Lower leg skin (tissue), 4 donors: ENCODE results near the gene LRP1. TPM values are rescaled to one million over a fixed set of nuclear protein-coding genes. Genes with fewer than 3 reads are reported as not detected.

Experiments
- DNase-seq, 2 donors: peaks; one replicate each; pipeline ENCODE4 v3.0.0-alpha.2; 2019; ENCODE audit warnings: low spot score in 2 of 2
- H3K4me3 ChIP-seq: fragments of 200-600 bp; sonication (generic); 2 replicates; pipeline ENCODE4 v1.5.1; 2017; ENCODE audit warnings: mild to moderate bottlenecking, low read depth; ENCODE audit not compliant: poor library complexity, severe bottlenecking
- POLR2A ChIP-seq, 2 donors: fragments of 450-650 bp; IDR thresholded peaks; one replicate each; pipeline ENCODE4 v1.6.1; 2016 to 2017; ENCODE audit warnings: antibody characterized with exemption in 2 of 2, mild to moderate bottlenecking in 1 of 2, moderate library complexity in 1 of 2
- WGBS, 2 donors: methylation state at CpG; one replicate each; pipeline ENCODE4 v1.1.5; 2018; 5-methylcytosine and 5-hydroxymethylcytosine counted together
- intact Hi-C: fragments of 100-400 bp; cut with DNase I; formaldehyde crosslinking; loops from one replicate; pipeline ENCODE4 v1.15.0; 2023; ENCODE audit warnings: low total_unique reads
- total RNA-seq, 4 donors: library from RNA; depleted of rRNA; stranded (reverse); fragments of >200 nt; gene quantifications; one replicate each; pipeline ENCODE4 v1.1.0, GENCODE V29; 2016
- TF ChIP-seq, protein P1 (sequence below), 3 donors: fragments of 450-650 bp; IDR thresholded peaks; one replicate each; pipeline ENCODE4 v1.5.1; 2016; ENCODE audit warnings: antibody characterized with exemption in 3 of 3, mild to moderate bottlenecking in 3 of 3, moderate library complexity in 2 of 3

The LRP1 gene
- total RNA-seq, 4 donors from 2014 or later, result 93.4 to 156 (median 101) TPM

GRCh38 chr12:57219993-57220754, 91.9 kb downstream of the LRP1 start:
- H3K4me3 ChIP-seq, result no peak overlapping the region
- intact Hi-C loops, result no loop called here
- TF ChIP-seq, protein P1, sequence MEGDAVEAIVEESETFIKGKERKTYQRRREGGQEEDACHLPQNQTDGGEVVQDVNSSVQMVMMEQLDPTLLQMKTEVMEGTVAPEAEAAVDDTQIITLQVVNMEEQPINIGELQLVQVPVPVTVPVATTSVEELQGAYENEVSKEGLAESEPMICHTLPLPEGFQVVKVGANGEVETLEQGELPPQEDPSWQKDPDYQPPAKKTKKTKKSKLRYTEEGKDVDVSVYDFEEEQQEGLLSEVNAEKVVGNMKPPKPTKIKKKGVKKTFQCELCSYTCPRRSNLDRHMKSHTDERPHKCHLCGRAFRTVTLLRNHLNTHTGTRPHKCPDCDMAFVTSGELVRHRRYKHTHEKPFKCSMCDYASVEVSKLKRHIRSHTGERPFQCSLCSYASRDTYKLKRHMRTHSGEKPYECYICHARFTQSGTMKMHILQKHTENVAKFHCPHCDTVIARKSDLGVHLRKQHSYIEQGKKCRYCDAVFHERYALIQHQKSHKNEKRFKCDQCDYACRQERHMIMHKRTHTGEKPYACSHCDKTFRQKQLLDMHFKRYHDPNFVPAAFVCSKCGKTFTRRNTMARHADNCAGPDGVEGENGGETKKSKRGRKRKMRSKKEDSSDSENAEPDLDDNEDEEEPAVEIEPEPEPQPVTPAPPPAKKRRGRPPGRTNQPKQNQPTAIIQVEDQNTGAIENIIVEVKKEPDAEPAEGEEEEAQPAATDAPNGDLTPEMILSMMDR (IDR thresholded peaks at IDR 0.05), result no peak
- TF ChIP-seq POLR2A (IDR thresholded peaks at IDR 0.05), result no peak
- DNase-seq, result no peak
- WGBS, 2 donors, result 13 to 18% methylated on average over 38 of the region's 38 CpGs

DNA sequence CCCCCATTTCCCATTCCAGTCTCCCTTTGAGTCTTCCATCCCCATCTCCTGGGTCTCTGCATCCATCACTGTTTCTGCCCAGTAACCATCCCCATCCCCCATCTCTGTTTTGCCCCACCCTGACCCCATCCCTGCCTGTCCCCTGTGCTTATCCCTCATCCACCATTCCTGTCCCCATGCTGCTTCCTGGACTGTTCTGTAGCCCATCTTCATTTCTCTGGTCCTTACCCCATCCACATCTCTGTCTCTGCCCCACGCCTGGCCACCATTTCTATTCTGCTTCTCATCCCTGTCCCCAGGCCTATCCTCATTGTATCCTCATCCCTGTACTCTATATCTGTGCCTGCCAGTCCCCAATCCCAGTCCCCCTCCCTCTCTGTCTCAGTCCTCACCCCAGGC, 92.5 kb downstream of the LRP1 start:
- no peak overlapping the region for H3K4me3 ChIP-seq
- intact Hi-C loops, result no loop called here
- WGBS, 2 donors, result 65 to 83% methylated on average over 1 of the region's 1 CpG
- DNase-seq, result no peak
- TF ChIP-seq, protein P1 (IDR thresholded peaks at IDR 0.05), result no peak
- TF ChIP-seq POLR2A (IDR thresholded peaks at IDR 0.05), result no peak

GRCh38 chr12:57221169-57221917, 93.1 kb downstream of the LRP1 start:
- DNase-seq, result no peak
- intact Hi-C loops, result no loop called here
- H3K4me3 ChIP-seq, result no peak overlapping the region
- WGBS, 2 donors, result 40 to 57% methylated on average over 24 of the region's 24 CpGs
- TF ChIP-seq POLR2A (IDR thresholded peaks at IDR 0.05), result no peak
- TF ChIP-seq, protein P1 (IDR thresholded peaks at IDR 0.05), result no peak

- no peak for DNase-seq
- intact Hi-C loops, result no loop called here
- WGBS, 2 donors, result 53 to 75% methylated on average over 13 of the region's 13 CpGs
- no peak overlapping the region for H3K4me3 ChIP-seq
- TF ChIP-seq, protein P1 (IDR thresholded peaks at IDR 0.05), result no peak
- no peak for TF ChIP-seq POLR2A (IDR thresholded peaks at IDR 0.05)
Measured at GRCh38 chr12:57222286-57223190, 94.3 kb downstream of the LRP1 start.

GRCh38 chr12:57223191-57224165, 95.2 kb downstream of the LRP1 start:
- 75 to 79% methylated on average over 20 to 22 of the region's 22 CpGs for WGBS, 2 donors
- no peak for TF ChIP-seq POLR2A (IDR thresholded peaks at IDR 0.05)
- TF ChIP-seq, protein P1 (IDR thresholded peaks at IDR 0.05), result no peak
- H3K4me3 ChIP-seq, result no peak overlapping the region
- DNase-seq, result no peak
- intact Hi-C loops, result no loop called here
